Measurements from ENCODE around the gene CCNK.

DNA sequence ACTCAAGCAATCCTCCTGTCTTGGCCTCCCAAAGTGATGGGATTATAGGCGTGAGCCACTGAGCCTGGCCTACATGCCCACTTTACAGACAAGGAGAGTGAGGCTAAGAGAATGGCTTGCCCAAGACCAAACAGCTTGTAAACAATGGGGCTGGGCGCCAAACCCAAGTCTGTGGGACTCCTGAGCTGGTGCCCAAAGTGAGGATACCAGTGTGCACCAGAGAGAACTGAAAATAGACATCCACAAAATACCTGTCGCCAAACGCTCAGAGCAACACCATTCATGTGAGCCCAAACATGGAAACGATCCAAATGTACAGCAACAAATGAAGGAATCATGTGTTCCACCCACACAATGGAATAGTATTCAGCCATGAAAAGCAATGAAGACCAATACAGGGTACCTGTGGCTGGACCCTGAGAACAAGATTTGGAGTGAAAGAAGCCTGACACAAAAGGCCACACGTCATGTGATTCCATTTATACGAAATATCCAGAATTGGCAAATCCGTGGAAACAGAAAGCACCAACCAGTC, 38.2 kb downstream of the CCNK start:
- TF ChIP-seq POLR2A (IDR thresholded peaks at IDR 0.05; ENCODE audit: low read length) (no peak), GATA1 (IDR thresholded peaks at IDR 0.05; ENCODE audit: low read depth, low read length) (no peak)
